ENCODE measurements around the gene GNG11.

The GNG11 gene

DNA sequence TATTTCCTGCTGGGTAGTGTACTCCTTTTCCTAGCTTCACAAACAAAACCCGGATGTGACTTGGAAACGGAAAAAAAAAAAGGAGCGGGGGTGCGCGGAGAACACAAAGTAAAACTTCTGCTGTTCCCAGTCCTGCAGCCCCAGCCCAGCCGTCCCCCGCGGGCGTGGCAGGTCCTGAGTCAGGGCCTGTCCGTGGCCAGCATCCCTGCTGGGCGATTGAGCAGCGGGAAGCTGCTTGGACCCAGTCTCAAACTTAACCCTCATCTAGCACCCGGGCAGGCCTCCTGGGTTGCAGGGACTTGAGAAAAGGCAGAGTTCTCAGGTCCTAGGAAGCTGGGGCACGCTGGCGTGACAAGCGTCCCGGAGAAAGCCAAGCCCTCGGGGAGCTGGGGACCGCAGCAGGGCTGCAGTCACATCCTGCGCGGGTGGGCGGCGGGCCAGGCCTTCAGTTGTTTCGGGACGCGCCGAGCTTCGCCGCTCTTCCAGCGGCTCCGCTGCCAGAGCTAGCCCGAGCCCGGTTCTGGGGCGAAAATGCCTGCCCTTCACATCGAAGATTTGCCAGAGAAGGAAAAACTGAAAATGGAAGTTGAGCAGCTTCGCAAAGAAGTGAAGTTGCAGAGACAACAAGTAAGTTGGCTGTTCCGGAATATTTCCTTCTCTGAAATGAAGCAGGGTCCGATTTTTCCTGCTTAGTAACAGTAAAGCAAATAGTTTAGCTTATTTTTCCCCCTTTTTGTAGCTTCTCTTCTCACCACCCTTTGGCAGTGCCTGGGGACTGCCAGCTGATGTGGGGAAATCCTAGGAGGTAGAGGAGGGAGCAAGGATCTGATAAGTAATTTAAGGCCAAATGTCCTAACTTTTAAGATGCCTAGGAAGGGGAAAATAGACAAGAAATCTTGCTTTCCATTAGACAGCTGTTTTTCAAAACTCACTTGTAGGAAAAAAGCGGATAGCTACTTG lies at the start of gene GNG11:
TSS of gene GNG11 (plus strand) at position 129 of the 960 bp plus-strand sequence. CDS start at position 532, 403 bp downstream.
- ChIA-PET CTCF (interaction anchor here (0.6 to 1.0 kb wide), 6 partner anchors 8 to 738 kb away, joined by 3 to 6 read pairs (median 3); no protein-coding TSS in a partner anchor), POLR2A (interaction anchor here (0.6 to 1.6 kb wide), 4 partner anchors 9 to 32 kb away, joined by 3 to 14 read pairs (median 4); partner anchors contain the start of gene TFPI2)
- peak within 1 kb of the TSS; percentile 93 for H3K27ac ChIP-seq (ENCODE audit: extremely low read depth, low read depth, low read length)
- peaks cover 12% of the 10 kb centered on the region for H3K4me1 ChIP-seq (ENCODE audit: control insufficient read depth, insufficient read depth, low read length)
- H3K36me3 ChIP-seq (ENCODE audit: control insufficient read depth in 2 of 2, insufficient read depth in 1 of 2, low read length in 2 of 2): peaks cover 0 to 3% of the 10 kb centered on the region in 2 experiments; a peak in 1 of 3 replicates
- H3K4me3 ChIP-seq (ENCODE audit: low read depth, low read length): peak within 1 kb of the TSS; percentile 63
- no peaks in the 10 kb centered on the region for H3K9me3 ChIP-seq (ENCODE audit: control insufficient read depth, insufficient read depth, low read depth, low read length)
- TF ChIP-seq, protein P1, sequence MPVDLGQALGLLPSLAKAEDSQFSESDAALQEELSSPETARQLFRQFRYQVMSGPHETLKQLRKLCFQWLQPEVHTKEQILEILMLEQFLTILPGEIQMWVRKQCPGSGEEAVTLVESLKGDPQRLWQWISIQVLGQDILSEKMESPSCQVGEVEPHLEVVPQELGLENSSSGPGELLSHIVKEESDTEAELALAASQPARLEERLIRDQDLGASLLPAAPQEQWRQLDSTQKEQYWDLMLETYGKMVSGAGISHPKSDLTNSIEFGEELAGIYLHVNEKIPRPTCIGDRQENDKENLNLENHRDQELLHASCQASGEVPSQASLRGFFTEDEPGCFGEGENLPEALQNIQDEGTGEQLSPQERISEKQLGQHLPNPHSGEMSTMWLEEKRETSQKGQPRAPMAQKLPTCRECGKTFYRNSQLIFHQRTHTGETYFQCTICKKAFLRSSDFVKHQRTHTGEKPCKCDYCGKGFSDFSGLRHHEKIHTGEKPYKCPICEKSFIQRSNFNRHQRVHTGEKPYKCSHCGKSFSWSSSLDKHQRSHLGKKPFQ (tag by site-specific recombination; IDR thresholded peaks at IDR 0.05): 0 out of 2 replicates have a peak, but pooled peaks have one; percentile 13
- TF ChIP-seq ZNF843 (tag by site-specific recombination; IDR thresholded peaks at IDR 0.05): 0 out of 2 replicates have a peak, but pooled peaks have one; percentile 26
- no peak for TF ChIP-seq GLI2 (tag by site-specific recombination; IDR thresholded peaks at IDR 0.05; ENCODE audit: borderline replicate concordance, low read depth)
- peak; percentile 89 for TF ChIP-seq ZSCAN30 (tag by site-specific recombination; IDR thresholded peaks at IDR 0.05)
- TF ChIP-seq, protein P2, sequence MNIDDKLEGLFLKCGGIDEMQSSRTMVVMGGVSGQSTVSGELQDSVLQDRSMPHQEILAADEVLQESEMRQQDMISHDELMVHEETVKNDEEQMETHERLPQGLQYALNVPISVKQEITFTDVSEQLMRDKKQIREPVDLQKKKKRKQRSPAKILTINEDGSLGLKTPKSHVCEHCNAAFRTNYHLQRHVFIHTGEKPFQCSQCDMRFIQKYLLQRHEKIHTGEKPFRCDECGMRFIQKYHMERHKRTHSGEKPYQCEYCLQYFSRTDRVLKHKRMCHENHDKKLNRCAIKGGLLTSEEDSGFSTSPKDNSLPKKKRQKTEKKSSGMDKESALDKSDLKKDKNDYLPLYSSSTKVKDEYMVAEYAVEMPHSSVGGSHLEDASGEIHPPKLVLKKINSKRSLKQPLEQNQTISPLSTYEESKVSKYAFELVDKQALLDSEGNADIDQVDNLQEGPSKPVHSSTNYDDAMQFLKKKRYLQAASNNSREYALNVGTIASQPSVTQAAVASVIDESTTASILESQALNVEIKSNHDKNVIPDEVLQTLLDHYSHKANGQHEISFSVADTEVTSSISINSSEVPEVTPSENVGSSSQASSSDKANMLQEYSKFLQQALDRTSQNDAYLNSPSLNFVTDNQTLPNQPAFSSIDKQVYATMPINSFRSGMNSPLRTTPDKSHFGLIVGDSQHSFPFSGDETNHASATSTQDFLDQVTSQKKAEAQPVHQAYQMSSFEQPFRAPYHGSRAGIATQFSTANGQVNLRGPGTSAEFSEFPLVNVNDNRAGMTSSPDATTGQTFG (tag by site-specific recombination; IDR thresholded peaks at IDR 0.05; ENCODE audit: borderline replicate concordance): no peak
- TF ChIP-seq, protein P3, sequence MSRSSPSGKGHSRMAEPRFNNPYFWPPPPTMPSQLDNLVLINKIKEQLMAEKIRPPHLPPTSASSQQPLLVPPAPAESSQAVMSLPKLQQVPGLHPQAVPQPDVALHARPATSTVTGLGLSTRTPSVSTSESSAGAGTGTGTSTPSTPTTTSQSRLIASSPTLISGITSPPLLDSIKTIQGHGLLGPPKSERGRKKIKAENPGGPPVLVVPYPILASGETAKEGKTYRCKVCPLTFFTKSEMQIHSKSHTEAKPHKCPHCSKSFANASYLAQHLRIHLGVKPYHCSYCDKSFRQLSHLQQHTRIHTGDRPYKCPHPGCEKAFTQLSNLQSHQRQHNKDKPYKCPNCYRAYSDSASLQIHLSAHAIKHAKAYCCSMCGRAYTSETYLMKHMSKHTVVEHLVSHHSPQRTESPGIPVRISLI (tag by site-specific recombination; IDR thresholded peaks at IDR 0.05): 0 out of 2 replicates have a peak, but pooled peaks have one; percentile 46
- 0 out of 2 replicates have a peak, but pooled peaks have one; percentile 19 for TF ChIP-seq SP2 (tag by site-specific recombination; IDR thresholded peaks at IDR 0.05)
- no peak for TF ChIP-seq OVOL3 (tag by site-specific recombination; IDR thresholded peaks at IDR 0.05)
- TF ChIP-seq KLF16 (tag by site-specific recombination; IDR thresholded peaks at IDR 0.05): peak; percentile 58; the same call in 1 of the 2 replicates
- peak; percentile 70; the same call in 1 of the 2 replicates for TF ChIP-seq KLF7 (tag by site-specific recombination; IDR thresholded peaks at IDR 0.05; ENCODE audit: borderline replicate concordance)
- peak; percentile 72 for TF ChIP-seq SP7 (tag by site-specific recombination; IDR thresholded peaks at IDR 0.05)
- TF ChIP-seq, protein P4, sequence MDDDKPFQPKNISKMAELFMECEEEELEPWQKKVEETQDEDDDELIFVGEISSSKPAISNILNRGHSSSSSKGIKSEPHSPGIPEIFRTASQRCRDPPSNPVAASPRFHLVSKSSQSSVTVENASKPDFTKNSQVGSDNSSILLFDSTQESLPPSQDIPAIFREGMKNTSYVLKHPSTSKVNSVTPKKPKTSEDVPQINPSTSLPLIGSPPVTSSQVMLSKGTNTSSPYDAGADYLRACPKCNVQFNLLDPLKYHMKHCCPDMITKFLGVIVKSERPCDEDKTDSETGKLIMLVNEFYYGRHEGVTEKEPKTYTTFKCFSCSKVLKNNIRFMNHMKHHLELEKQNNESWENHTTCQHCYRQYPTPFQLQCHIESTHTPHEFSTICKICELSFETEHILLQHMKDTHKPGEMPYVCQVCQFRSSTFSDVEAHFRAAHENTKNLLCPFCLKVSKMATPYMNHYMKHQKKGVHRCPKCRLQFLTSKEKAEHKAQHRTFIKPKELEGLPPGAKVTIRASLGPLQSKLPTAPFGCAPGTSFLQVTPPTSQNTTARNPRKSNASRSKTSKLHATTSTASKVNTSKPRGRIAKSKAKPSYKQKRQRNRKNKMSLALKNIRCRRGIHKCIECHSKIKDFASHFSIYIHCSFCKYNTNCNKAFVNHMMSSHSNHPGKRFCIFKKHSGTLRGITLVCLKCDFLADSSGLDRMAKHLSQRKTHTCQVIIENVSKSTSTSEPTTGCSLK (tag by site-specific recombination; IDR thresholded peaks at IDR 0.05): no peak
- TF ChIP-seq YY1 (tag by site-specific recombination; IDR thresholded peaks at IDR 0.05): peak; percentile 38; the same call in 1 of the 2 replicates
- TF ChIP-seq ZNF660 (tag by site-specific recombination; IDR thresholded peaks at IDR 0.05): peak; percentile 82
- TF ChIP-seq ZBTB48 (tag by site-specific recombination; IDR thresholded peaks at IDR 0.05): peak; percentile 74
- peak; percentile 38; the same call in 1 of the 2 replicates for TF ChIP-seq MZF1 (tag by site-specific recombination; IDR thresholded peaks at IDR 0.05; ENCODE audit: borderline replicate concordance)
- peak; percentile 22; the same call in 1 of the 2 replicates for TF ChIP-seq PRDM1 (tag by site-specific recombination; IDR thresholded peaks at IDR 0.05)
- TF ChIP-seq, protein P5, sequence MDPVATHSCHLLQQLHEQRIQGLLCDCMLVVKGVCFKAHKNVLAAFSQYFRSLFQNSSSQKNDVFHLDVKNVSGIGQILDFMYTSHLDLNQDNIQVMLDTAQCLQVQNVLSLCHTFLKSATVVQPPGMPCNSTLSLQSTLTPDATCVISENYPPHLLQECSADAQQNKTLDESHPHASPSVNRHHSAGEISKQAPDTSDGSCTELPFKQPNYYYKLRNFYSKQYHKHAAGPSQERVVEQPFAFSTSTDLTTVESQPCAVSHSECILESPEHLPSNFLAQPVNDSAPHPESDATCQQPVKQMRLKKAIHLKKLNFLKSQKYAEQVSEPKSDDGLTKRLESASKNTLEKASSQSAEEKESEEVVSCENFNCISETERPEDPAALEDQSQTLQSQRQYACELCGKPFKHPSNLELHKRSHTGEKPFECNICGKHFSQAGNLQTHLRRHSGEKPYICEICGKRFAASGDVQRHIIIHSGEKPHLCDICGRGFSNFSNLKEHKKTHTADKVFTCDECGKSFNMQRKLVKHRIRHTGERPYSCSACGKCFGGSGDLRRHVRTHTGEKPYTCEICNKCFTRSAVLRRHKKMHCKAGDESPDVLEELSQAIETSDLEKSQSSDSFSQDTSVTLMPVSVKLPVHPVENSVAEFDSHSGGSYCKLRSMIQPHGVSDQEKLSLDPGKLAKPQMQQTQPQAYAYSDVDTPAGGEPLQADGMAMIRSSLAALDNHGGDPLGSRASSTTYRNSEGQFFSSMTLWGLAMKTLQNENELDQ (tag by site-specific recombination; IDR thresholded peaks at IDR 0.05; ENCODE audit: low read depth): no peak
- peak; percentile 16; the same call in 1 of the 2 replicates for TF ChIP-seq KLF9 (tag by site-specific recombination; IDR thresholded peaks at IDR 0.05; ENCODE audit: low read depth)
- 0 out of 2 replicates have a peak, but pooled peaks have one; percentile 28 for TF ChIP-seq EGR2 (tag by site-specific recombination; IDR thresholded peaks at IDR 0.05; ENCODE audit: low read depth)
- no peak for TF ChIP-seq BCL11A (tag by site-specific recombination; IDR thresholded peaks at IDR 0.05; ENCODE audit: low read depth)
- TF ChIP-seq KLF8 (tag by site-specific recombination; IDR thresholded peaks at IDR 0.05): peak; percentile 47; the same call in 1 of the 2 replicates
- TF ChIP-seq ZNF335 (tag by site-specific recombination; conservative IDR thresholded peaks at IDR 0.05): peak; percentile 77
- no peak for TF ChIP-seq ZNF132 (tag by site-specific recombination; IDR thresholded peaks at IDR 0.05; ENCODE audit: borderline replicate concordance)
- TF ChIP-seq ZNF623 (tag by site-specific recombination; IDR thresholded peaks at IDR 0.05): no peak
